Thyroid gland (tissue), 4 donors: Measurements from ENCODE around the gene ACBD4. TPM values are rescaled to one million over a fixed set of nuclear protein-coding genes. Genes with fewer than 3 reads are reported as not detected.

Experiments used
- DNase-seq, 2 donors: peaks; one replicate each; pipeline ENCODE4 v3.0.0-alpha.2; 2019
- H3K27ac ChIP-seq, 3 donors: fragments of 200-600 bp; sonication (generic); 1 replicate in 2 of 3; 2 replicates in 1 of 3; pipeline ENCODE4 v1.5.1; 2016 to 2019; ENCODE audit warnings: mild to moderate bottlenecking in 1 of 3, moderate library complexity in 1 of 3
- H3K27me3 ChIP-seq: fragments of 200-600 bp; sonication (generic); one replicate; pipeline ENCODE4 v1.5.1; 2019
- H3K36me3 ChIP-seq, 2 donors: fragments of 200-600 bp; sonication (generic); one replicate each; pipeline ENCODE4 v1.5.1; 2016 to 2019
- H3K4me1 ChIP-seq, 2 donors: fragments of 200-600 bp; sonication (generic); one replicate each; pipeline ENCODE4 v1.5.1; 2017 to 2019
- H3K4me3 ChIP-seq, 3 donors: fragments of 200-600 bp; sonication (generic); replicated peaks in 1 of 3; 1 replicate in 2 of 3; 2 replicates in 1 of 3; pipeline ENCODE4 v1.5.1; 2016; ENCODE audit warnings: mild to moderate bottlenecking in 1 of 3
- H3K9me3 ChIP-seq: fragments of 200-600 bp; sonication (generic); one replicate; pipeline ENCODE4 v1.5.1; 2017
- CTCF ChIP-seq, 6 experiments: fragments of 200-600 bp in 3 of 6; fragments of 450-650 bp in 3 of 6; sonication (generic) in 3 of 6; IDR thresholded peaks; one replicate each; pipeline ENCODE4 v1.5.1; 2016 to 2019; ENCODE audit warnings: antibody characterized with exemption in 6 of 6, mild to moderate bottlenecking in 2 of 6, inconsistent platforms in 1 of 6, moderate library complexity in 1 of 6
- POLR2A ChIP-seq, 2 donors: fragments of 450-650 bp; IDR thresholded peaks; one replicate each; pipeline ENCODE4 v1.6.1; 2017; ENCODE audit warnings: antibody characterized with exemption in 2 of 2, mild to moderate bottlenecking in 2 of 2, moderate library complexity in 1 of 2
- WGBS, 2 donors: methylation state at CpG; one replicate each; pipeline ENCODE4 v1.1.5; 2017; 5-methylcytosine and 5-hydroxymethylcytosine counted together
- intact Hi-C: fragments of 100-400 bp; cut with DNase I; formaldehyde crosslinking; loops from one replicate; pipeline ENCODE4 v1.15.1; 2023
- total RNA-seq, 4 donors: library from RNA; depleted of rRNA; stranded (reverse); fragments of >200 nt; gene quantifications; one replicate each; pipeline ENCODE4 v1.2.3, GENCODE V29; 2016

The ACBD4 gene
- total RNA-seq, 4 donors from 2014 or later = 16.7 to 20.4 (median 17.7) TPM

- intact Hi-C loops = no loop called here
- H3K4me3 ChIP-seq = no peak overlapping the region
- WGBS, 2 donors = 47 to 60% methylated on average over 20 of the region's 20 CpGs
These were observed 7.8 kb upstream of the ACBD4 start for GRCh38 chr17:45127548-45128300.

GRCh38 chr17:45128331-45128730 is 7.2 kb upstream of the ACBD4 start:
- intact Hi-C loops = no loop called here
- peaks cover 19 to 47% of the 10 kb centered on the region in 2 donors for H3K4me1 ChIP-seq
- no peaks in the 10 kb centered on the region for H3K27me3 ChIP-seq
- no peak for DNase-seq
- H3K9me3 ChIP-seq = no peaks in the 10 kb centered on the region
- no peaks in the 10 kb centered on the region for H3K36me3 ChIP-seq
- 85 to 90% methylated on average over 4 to 5 of the region's 5 CpGs for WGBS, 2 donors
- no peak for TF ChIP-seq POLR2A (IDR thresholded peaks at IDR 0.05)
- no peak for TF ChIP-seq CTCF (IDR thresholded peaks at IDR 0.05)
- H3K27ac ChIP-seq = peak overlapping the region in 2 of 3 donors; percentile 27 to 59
- H3K4me3 ChIP-seq = no peak overlapping the region

More at GRCh38 chr17:45127548-45128300, 7.8 kb upstream of the ACBD4 start:
- DNase-seq = peak in 1 of 2 donors; percentile 56
- no peaks in the 10 kb centered on the region for H3K36me3 ChIP-seq
- no peaks in the 10 kb centered on the region for H3K27me3 ChIP-seq
- peaks cover 19 to 51% of the 10 kb centered on the region in 2 donors for H3K4me1 ChIP-seq
- H3K9me3 ChIP-seq = no peaks in the 10 kb centered on the region
- TF ChIP-seq POLR2A (IDR thresholded peaks at IDR 0.05) = no peak
- TF ChIP-seq CTCF (IDR thresholded peaks at IDR 0.05) = no peak
- peak overlapping the region in 2 of 3 donors; percentile 27 to 59 for H3K27ac ChIP-seq

GRCh38 chr17:45128989-45129388 is 6.5 kb upstream of the ACBD4 start:
- Histone ChIP-seq H3K9me3 (no peaks in the 10 kb centered on the region), H3K27ac (peak overlapping the region in 2 of 3 donors; percentile 27 to 59), H3K27me3 (no peaks in the 10 kb centered on the region), H3K4me1 (peaks cover 19 to 41% of the 10 kb centered on the region in 2 donors), H3K36me3 (no peaks in the 10 kb centered on the region), H3K4me3 (no peak overlapping the region)
- WGBS, 2 donors = 92 to 98% methylated on average over 2 of the region's 2 CpGs
- no peak for DNase-seq
- TF ChIP-seq CTCF (IDR thresholded peaks at IDR 0.05) = no peak
- TF ChIP-seq POLR2A (IDR thresholded peaks at IDR 0.05) = no peak
- intact Hi-C loops = no loop called here

- intact Hi-C loops = no loop called here
- 90 to 96% methylated on average over 9 to 10 of the region's 10 CpGs for WGBS, 2 donors
- Histone ChIP-seq H3K4me1 (peaks cover 19 to 36% of the 10 kb centered on the region in 2 donors), H3K9me3 (no peaks in the 10 kb centered on the region), H3K27ac (no peak overlapping the region), H3K36me3 (no peaks in the 10 kb centered on the region), H3K27me3 (no peaks in the 10 kb centered on the region), H3K4me3 (no peak overlapping the region)
- peak in 1 of 2 donors; percentile 11 for DNase-seq
- TF ChIP-seq CTCF (IDR thresholded peaks at IDR 0.05) = no peak
- no peak for TF ChIP-seq POLR2A (IDR thresholded peaks at IDR 0.05)
These were observed 6.0 kb upstream of the ACBD4 start for GRCh38 chr17:45129426-45129939.
